Neural cell (in vitro differentiated cells): Measurements from ENCODE around the gene CPM. TPM values are rescaled to one million over a fixed set of nuclear protein-coding genes. Genes with fewer than 3 reads are reported as not detected.

Experiments
- H2AFZ ChIP-seq: fragments of 200-600, 300-800 bp; sonication (generic), shearing (Covaris generic); 2 replicates; pipeline ENCODE4 v1.6.0; 2014; ENCODE audit warnings: low read depth, mild to moderate bottlenecking, antibody characterized with exemption, low read length, moderate library complexity
- H3F3A ChIP-seq: fragments of 200-600 bp; shearing (Covaris generic); 2 replicates; pipeline ENCODE4 v1.6.1; 2016; ENCODE audit warnings: mild to moderate bottlenecking, moderate library complexity, mixed read lengths, antibody characterized with exemption, low read length; ENCODE audit not compliant: insufficient read depth, poor library complexity, severe bottlenecking
- H3K27ac ChIP-seq: fragments of 200-600, 300-800 bp; sonication (generic), shearing (Covaris generic); 2 replicates; pipeline ENCODE4 v1.5.1; 2014; ENCODE audit warnings: mild to moderate bottlenecking, low read length, moderate library complexity
- H3K27me3 ChIP-seq: fragments of 300-800, 200-600 bp; sonication (generic), shearing (Covaris generic); 2 replicates; pipeline ENCODE4 v1.6.0; 2014; ENCODE audit warnings: mild to moderate bottlenecking, low read depth, low read length, moderate library complexity; ENCODE audit not compliant: insufficient read depth
- H3K36me3 ChIP-seq: fragments of 300-800, 200-600 bp; sonication (generic), shearing (Covaris generic); 2 replicates; pipeline ENCODE4 v1.5.1; 2014; ENCODE audit warnings: mild to moderate bottlenecking, antibody characterized with exemption, low read length, moderate library complexity; ENCODE audit not compliant: insufficient read depth
- H3K4me2 ChIP-seq: fragments of 300-800, 200-600 bp; sonication (generic), shearing (Covaris generic); 2 replicates; pipeline ENCODE4 v1.6.0; 2014; ENCODE audit warnings: mild to moderate bottlenecking, low read length
- H3K4me3 ChIP-seq: fragments of 300-800, 200-600 bp; sonication (generic), shearing (Covaris generic); 2 replicates; pipeline ENCODE4 v1.5.1; 2014; ENCODE audit warnings: mild to moderate bottlenecking, low read length, moderate library complexity
- H3K79me2 ChIP-seq: fragments of 200-600 bp; shearing (Covaris generic); replicated peaks from 2 replicates; pipeline ENCODE4 v1.6.0; 2014; ENCODE audit warnings: mild to moderate bottlenecking, low read length, moderate library complexity; ENCODE audit not compliant: insufficient read depth
- H3K9ac ChIP-seq: fragments of 300-800, 200-600 bp; sonication (generic), shearing (Covaris generic); 2 replicates; pipeline ENCODE4 v1.6.1; 2016; ENCODE audit warnings: mild to moderate bottlenecking, low read length, mixed read lengths
- H3K9me2 ChIP-seq: fragments of 200-600 bp; shearing (Covaris generic); 2 replicates; pipeline ENCODE4 v1.6.1; 2016; ENCODE audit warnings: mild to moderate bottlenecking, low read length, mixed read lengths; ENCODE audit not compliant: insufficient read depth
- H3K9me3 ChIP-seq: fragments of 200-600, 300-800 bp; sonication (generic), shearing (Covaris generic); 2 replicates; pipeline ENCODE4 v1.6.1; 2016; ENCODE audit warnings: mild to moderate bottlenecking, mixed run types, low read length, moderate library complexity, mixed read lengths
- H4K20me1 ChIP-seq: fragments of 200-600 bp; shearing (Covaris generic); 2 replicates; pipeline ENCODE4 v1.6.1; 2016; ENCODE audit warnings: mild to moderate bottlenecking, mixed run types; ENCODE audit not compliant: insufficient read depth
- EP300 ChIP-seq: fragments of 450-650 bp; conservative IDR thresholded peaks from 2 replicates; pipeline ENCODE4 v1.6.1; 2014; ENCODE audit warnings: antibody characterized with exemption, mild to moderate bottlenecking, moderate library complexity; ENCODE audit not compliant: poor library complexity, severe bottlenecking
- EZH2 ChIP-seq: fragments of 200-600, 300-800 bp; shearing (Covaris generic), sonication (generic); IDR thresholded peaks from 2 replicates; pipeline ENCODE4 v1.6.1; 2014; ENCODE audit warnings: antibody characterized with exemption, low read length, borderline replicate concordance, mild to moderate bottlenecking; ENCODE audit not compliant: insufficient read depth, poor library complexity, severe bottlenecking
- MXI1 ChIP-seq: fragments of 450-650 bp; conservative IDR thresholded peaks from 2 replicates; pipeline ENCODE4 v1.6.1; 2014; ENCODE audit warnings: antibody characterized with exemption, mild to moderate bottlenecking; ENCODE audit not compliant: poor library complexity, severe bottlenecking
- POLR2AphosphoS5 ChIP-seq: IDR thresholded peaks from 2 replicates; pipeline ENCODE4 v1.6.1; 2012
- RAD21 ChIP-seq: fragments of 450-650 bp; conservative IDR thresholded peaks from 2 replicates; pipeline ENCODE4 v1.6.1; 2014; ENCODE audit warnings: antibody characterized with exemption, mild to moderate bottlenecking, moderate library complexity
- SMC3 ChIP-seq: fragments of 450-650 bp; conservative IDR thresholded peaks from 2 replicates; pipeline ENCODE4 v1.6.1; 2014; ENCODE audit warnings: antibody characterized with exemption, mild to moderate bottlenecking, moderate library complexity; ENCODE audit not compliant: poor library complexity
- TAF1 ChIP-seq: IDR thresholded peaks from 2 replicates; pipeline ENCODE4 v1.6.1; 2012; ENCODE audit warnings: low read depth
- polyA plus RNA-seq: library from polyadenylated mRNA; depleted of rRNA; stranded (reverse); fragments of >200 nt; gene quantifications from 2 replicates; pipeline ENCODE4 v1.2.3, GENCODE V29; 2014
- TF ChIP-seq, protein P1 (sequence below): fragments of 450-650 bp; IDR thresholded peaks from 2 replicates; pipeline ENCODE4 v1.5.1; 2014; ENCODE audit warnings: antibody characterized with exemption, mild to moderate bottlenecking, moderate library complexity; ENCODE audit not compliant: poor library complexity, severe bottlenecking
- TF ChIP-seq, protein P2 (sequence below): IDR thresholded peaks from 2 replicates; pipeline ENCODE4 v1.6.1; 2012; ENCODE audit warnings: borderline replicate concordance

Gene CPM
- polyA plus RNA-seq, 1 donor from 2014 or later, result not detected

DNA sequence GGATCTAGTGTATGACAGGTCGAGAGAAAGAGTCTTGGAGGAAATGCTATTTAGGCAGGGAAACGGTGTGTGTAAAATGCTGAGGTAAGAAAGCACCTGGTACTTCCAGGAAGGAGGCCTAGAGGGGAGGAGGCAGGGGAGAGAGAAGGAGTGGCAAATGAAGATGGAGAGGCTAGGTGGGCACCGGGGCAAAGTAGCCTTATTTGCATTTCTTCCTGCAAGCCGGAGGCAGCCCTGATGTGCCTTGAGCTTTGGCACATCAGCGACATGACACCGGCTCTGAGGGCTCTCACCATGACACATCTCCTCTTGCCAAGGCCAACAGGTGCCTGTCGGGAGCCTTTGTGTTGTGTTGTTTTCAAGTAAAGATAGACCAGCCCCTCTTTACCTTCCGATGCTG lies 61.6 kb downstream of the CPM start:
- no peak overlapping the region for H3K4me2 ChIP-seq
- H4K20me1 ChIP-seq, result no peaks in the 10 kb centered on the region
- TF ChIP-seq SMC3, result no peak
- no peaks in the 10 kb centered on the region for H3K9me2 ChIP-seq
- H3F3A ChIP-seq, result no peaks in the 10 kb centered on the region
- H3K27ac ChIP-seq, result no peak overlapping the region
- H3K79me2 ChIP-seq, result no peaks in the 10 kb centered on the region
- H3K4me3 ChIP-seq, result no peak overlapping the region
- H3K36me3 ChIP-seq, result no peaks in the 10 kb centered on the region
- H2AFZ ChIP-seq, result no peak overlapping the region
- H3K9me3 ChIP-seq, result no peaks in the 10 kb centered on the region
- H3K27me3 ChIP-seq, result no peaks in the 10 kb centered on the region
- no peak overlapping the region for H3K9ac ChIP-seq

DNA sequence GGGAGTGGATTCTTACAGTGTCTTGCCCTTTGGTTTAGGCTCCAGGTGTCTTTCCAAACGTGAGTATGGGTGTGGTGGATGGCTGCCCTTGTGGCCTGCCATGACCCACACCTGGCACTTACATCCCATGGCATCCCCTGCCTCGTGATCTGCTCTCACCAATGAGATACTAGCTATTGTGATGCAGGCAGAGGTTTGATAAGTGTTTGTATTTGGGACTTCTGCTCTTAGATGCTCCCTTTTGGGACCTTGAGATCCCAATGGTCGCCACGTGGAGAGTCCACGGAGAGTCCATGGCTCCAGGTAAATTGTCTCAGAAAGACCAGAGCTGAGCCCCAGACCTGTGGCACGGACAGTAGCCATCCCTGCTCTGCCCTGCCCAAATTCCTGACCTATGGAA lies 62.5 kb downstream of the CPM start:
- H3K4me3 ChIP-seq, result no peak overlapping the region
- no peaks in the 10 kb centered on the region for H3K36me3 ChIP-seq
- no peaks in the 10 kb centered on the region for H3K27me3 ChIP-seq
- H3K9me3 ChIP-seq, result no peaks in the 10 kb centered on the region
- H4K20me1 ChIP-seq, result no peaks in the 10 kb centered on the region
- H3F3A ChIP-seq, result no peaks in the 10 kb centered on the region
- TF ChIP-seq, protein P1, sequence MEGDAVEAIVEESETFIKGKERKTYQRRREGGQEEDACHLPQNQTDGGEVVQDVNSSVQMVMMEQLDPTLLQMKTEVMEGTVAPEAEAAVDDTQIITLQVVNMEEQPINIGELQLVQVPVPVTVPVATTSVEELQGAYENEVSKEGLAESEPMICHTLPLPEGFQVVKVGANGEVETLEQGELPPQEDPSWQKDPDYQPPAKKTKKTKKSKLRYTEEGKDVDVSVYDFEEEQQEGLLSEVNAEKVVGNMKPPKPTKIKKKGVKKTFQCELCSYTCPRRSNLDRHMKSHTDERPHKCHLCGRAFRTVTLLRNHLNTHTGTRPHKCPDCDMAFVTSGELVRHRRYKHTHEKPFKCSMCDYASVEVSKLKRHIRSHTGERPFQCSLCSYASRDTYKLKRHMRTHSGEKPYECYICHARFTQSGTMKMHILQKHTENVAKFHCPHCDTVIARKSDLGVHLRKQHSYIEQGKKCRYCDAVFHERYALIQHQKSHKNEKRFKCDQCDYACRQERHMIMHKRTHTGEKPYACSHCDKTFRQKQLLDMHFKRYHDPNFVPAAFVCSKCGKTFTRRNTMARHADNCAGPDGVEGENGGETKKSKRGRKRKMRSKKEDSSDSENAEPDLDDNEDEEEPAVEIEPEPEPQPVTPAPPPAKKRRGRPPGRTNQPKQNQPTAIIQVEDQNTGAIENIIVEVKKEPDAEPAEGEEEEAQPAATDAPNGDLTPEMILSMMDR, result no peak
- TF ChIP-seq TAF1, result no peak
- no peak for TF ChIP-seq MXI1
- TF ChIP-seq EP300, result no peak
- TF ChIP-seq SMC3, result no peak
- no peak for TF ChIP-seq RAD21
- no peak for TF ChIP-seq EZH2
- no peak for TF ChIP-seq POLR2AphosphoS5
- H3K27ac ChIP-seq, result no peak overlapping the region
- H2AFZ ChIP-seq, result no peak overlapping the region
- no peak overlapping the region for H3K4me2 ChIP-seq
- H3K9ac ChIP-seq, result no peak overlapping the region
- H3K9me2 ChIP-seq, result no peaks in the 10 kb centered on the region
- no peaks in the 10 kb centered on the region for H3K79me2 ChIP-seq

DNA sequence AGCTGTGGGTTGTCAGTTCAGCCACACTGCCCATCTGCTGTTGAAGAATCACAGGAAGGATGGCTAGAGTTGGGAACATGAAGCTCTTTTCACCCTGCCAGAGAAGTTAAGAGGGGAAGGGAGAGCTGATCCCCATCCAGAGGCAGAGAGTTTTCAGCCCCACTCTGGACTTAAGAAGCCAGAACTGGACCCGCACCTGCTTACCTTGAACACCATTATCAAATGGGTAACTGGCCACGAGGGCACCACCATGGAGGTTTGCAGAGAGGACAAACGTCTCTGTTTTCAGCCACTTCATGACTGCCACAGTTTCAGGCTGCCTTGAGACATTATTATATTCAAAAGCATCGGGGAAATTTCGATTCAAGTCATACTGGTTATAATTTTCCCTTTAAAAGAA lies 63.0 kb downstream of the CPM start:
- Histone ChIP-seq H3K79me2 (no peaks in the 10 kb centered on the region), H3K27me3 (no peaks in the 10 kb centered on the region), H3F3A (no peaks in the 10 kb centered on the region), H3K36me3 (no peaks in the 10 kb centered on the region), H3K4me3 (no peak overlapping the region), H3K4me2 (no peak overlapping the region), H4K20me1 (no peaks in the 10 kb centered on the region), H3K27ac (no peak overlapping the region), H3K9me3 (no peaks in the 10 kb centered on the region), H3K9ac (no peak overlapping the region), H3K9me2 (no peaks in the 10 kb centered on the region), H2AFZ (no peak overlapping the region)
- no peak for TF ChIP-seq MXI1
- TF ChIP-seq, protein P1, result no peak
- TF ChIP-seq EP300, result no peak
- no peak for TF ChIP-seq POLR2AphosphoS5
- no peak for TF ChIP-seq SMC3
- TF ChIP-seq, protein P2, sequence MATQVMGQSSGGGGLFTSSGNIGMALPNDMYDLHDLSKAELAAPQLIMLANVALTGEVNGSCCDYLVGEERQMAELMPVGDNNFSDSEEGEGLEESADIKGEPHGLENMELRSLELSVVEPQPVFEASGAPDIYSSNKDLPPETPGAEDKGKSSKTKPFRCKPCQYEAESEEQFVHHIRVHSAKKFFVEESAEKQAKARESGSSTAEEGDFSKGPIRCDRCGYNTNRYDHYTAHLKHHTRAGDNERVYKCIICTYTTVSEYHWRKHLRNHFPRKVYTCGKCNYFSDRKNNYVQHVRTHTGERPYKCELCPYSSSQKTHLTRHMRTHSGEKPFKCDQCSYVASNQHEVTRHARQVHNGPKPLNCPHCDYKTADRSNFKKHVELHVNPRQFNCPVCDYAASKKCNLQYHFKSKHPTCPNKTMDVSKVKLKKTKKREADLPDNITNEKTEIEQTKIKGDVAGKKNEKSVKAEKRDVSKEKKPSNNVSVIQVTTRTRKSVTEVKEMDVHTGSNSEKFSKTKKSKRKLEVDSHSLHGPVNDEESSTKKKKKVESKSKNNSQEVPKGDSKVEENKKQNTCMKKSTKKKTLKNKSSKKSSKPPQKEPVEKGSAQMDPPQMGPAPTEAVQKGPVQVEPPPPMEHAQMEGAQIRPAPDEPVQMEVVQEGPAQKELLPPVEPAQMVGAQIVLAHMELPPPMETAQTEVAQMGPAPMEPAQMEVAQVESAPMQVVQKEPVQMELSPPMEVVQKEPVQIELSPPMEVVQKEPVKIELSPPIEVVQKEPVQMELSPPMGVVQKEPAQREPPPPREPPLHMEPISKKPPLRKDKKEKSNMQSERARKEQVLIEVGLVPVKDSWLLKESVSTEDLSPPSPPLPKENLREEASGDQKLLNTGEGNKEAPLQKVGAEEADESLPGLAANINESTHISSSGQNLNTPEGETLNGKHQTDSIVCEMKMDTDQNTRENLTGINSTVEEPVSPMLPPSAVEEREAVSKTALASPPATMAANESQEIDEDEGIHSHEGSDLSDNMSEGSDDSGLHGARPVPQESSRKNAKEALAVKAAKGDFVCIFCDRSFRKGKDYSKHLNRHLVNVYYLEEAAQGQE, result no peak
- TF ChIP-seq TAF1, result no peak
- no peak for TF ChIP-seq RAD21
